Mesothelial cell of epicardium (in vitro differentiated cells): ENCODE data around the gene SYNGR2. TPM values are rescaled to one million over a fixed set of nuclear protein-coding genes. Genes with fewer than 3 reads are reported as not detected.
"Not testable (repeated sequence)": the region's sequence is repeated elsewhere in the genome, so short reads cannot be mapped to it uniquely, and the experiment has no call there.

Experiments used
- DNase-seq, 2 experiments: peaks; one replicate each; pipeline ENCODE4 v3.0.0; 2021; ENCODE audit warnings: low spot score in 2 of 2; ENCODE audit not compliant: unreplicated experiment in 2 of 2
- H3K27ac Mint-ChIP-seq: 2 replicates; pipeline ENCODE4 v1.8.0; 2021; ENCODE audit warnings: mixed read lengths
- H3K27me3 Mint-ChIP-seq: 2 replicates; pipeline ENCODE4 v1.8.0; 2021; ENCODE audit warnings: low read depth, mixed read lengths
- H3K36me3 Mint-ChIP-seq: 2 replicates; pipeline ENCODE4 v1.8.0; 2021; ENCODE audit warnings: mixed read lengths
- H3K4me1 Mint-ChIP-seq: 2 replicates; pipeline ENCODE4 v1.8.0; 2021; ENCODE audit warnings: mixed read lengths
- H3K4me3 Mint-ChIP-seq: 2 replicates; pipeline ENCODE4 v1.8.0; 2021; ENCODE audit warnings: mild to moderate bottlenecking, moderate library complexity, mixed read lengths
- H3K9me3 Mint-ChIP-seq: 2 replicates; pipeline ENCODE4 v1.8.0; 2021; ENCODE audit warnings: mixed read lengths
- CTCF ChIP-seq: fragments of 200-600 bp; sonication (generic); IDR thresholded peaks from one replicate; pipeline ENCODE4 v1.5.0; 2021; ENCODE audit warnings: antibody characterized with exemption; ENCODE audit not compliant: unreplicated experiment
- total RNA-seq: library from RNA; stranded (reverse); gene quantifications from 3 replicates; pipeline ENCODE4 v1.2.1, GENCODE V29; 2021

Gene SYNGR2
- total RNA-seq, 1 donor from 2014 or later = 52.0 TPM

GRCh38 chr17:78166416-78166815 is 2.0 kb upstream of the SYNGR2 start:
- Mint-ChIP-seq H3K4me3 (no peak overlapping the region), H3K27me3 (no peaks in the 10 kb centered on the region)
- DNase-seq = no peak

GRCh38 chr17:78168903-78169793 is 767 bp downstream of the SYNGR2 start:
- Mint-ChIP-seq H3K27ac (no peak overlapping the region), H3K4me3 (peak overlapping the region; percentile 70), H3K36me3 (peaks cover 9% of the 10 kb centered on the region), H3K4me1 (peaks cover 14% of the 10 kb centered on the region), H3K27me3 (no peaks in the 10 kb centered on the region), H3K9me3 (no peaks in the 10 kb centered on the region)
- peak in 1 of 2 experiments; percentile 49 for DNase-seq
- no peak for TF ChIP-seq CTCF

More at GRCh38 chr17:78166416-78166815, 2.0 kb upstream of the SYNGR2 start:
- Mint-ChIP-seq H3K27ac (no peak overlapping the region), H3K9me3 (no peaks in the 10 kb centered on the region), H3K36me3 (no peaks in the 10 kb centered on the region), H3K4me1 (peaks cover 3% of the 10 kb centered on the region)
- no peak for TF ChIP-seq CTCF

GRCh38 chr17:78170692-78171590 is 2.6 kb downstream of the SYNGR2 start:
- Mint-ChIP-seq H3K4me1 (peaks cover 14% of the 10 kb centered on the region), H3K4me3 (peak overlapping the region; percentile 30), H3K27ac (no peak overlapping the region), H3K9me3 (no peaks in the 10 kb centered on the region), H3K36me3 (peaks cover 9% of the 10 kb centered on the region), H3K27me3 (no peaks in the 10 kb centered on the region)
- no peak for DNase-seq
- TF ChIP-seq CTCF = no peak

GRCh38 chr17:78171591-78172248 is 3.3 kb downstream of the SYNGR2 start:
- not testable (repeated sequence) for DNase-seq, H3K36me3 Mint-ChIP-seq, H3K4me3 Mint-ChIP-seq, H3K27ac Mint-ChIP-seq, H3K27me3 Mint-ChIP-seq, H3K9me3 Mint-ChIP-seq
- H3K4me1 Mint-ChIP-seq = peaks cover 14% of the 10 kb centered on the region

- no peak overlapping the region for H3K4me3 Mint-ChIP-seq
- no peaks in the 10 kb centered on the region for H3K9me3 Mint-ChIP-seq
- no peak for DNase-seq
- peaks cover 9% of the 10 kb centered on the region for H3K36me3 Mint-ChIP-seq
- peaks cover 18% of the 10 kb centered on the region for H3K4me1 Mint-ChIP-seq
- H3K27ac Mint-ChIP-seq = peak overlapping the region; percentile 44
- TF ChIP-seq CTCF = no peak
- H3K27me3 Mint-ChIP-seq = no peaks in the 10 kb centered on the region
Observed at GRCh38 chr17:78172249-78173051, 4.1 kb downstream of the SYNGR2 start.
